HG02623 (cell line): ENCODE data around the gene CMKLR1.

Experiments
- ATAC-seq: cut with Tn5 transposase; IDR thresholded peaks from one replicate; pipeline ENCODE4 v1.9.1; 2021; ENCODE audit warnings: moderate library complexity; ENCODE audit not compliant: unreplicated experiment

CMKLR1 gene

GRCh38 chr12:108317308-108318234 is 21.5 kb downstream of the CMKLR1 start:
- ATAC-seq = no peak

- no peak for ATAC-seq
Measured at GRCh38 chr12:108316176-108317086, 22.7 kb downstream of the CMKLR1 start.

- no peak for ATAC-seq
Measured at GRCh38 chr12:108315486-108316105, 23.5 kb downstream of the CMKLR1 start.

- ATAC-seq = no peak
Measured at GRCh38 chr12:108313606-108314351, 25.3 kb downstream of the CMKLR1 start.

GRCh38 chr12:108313241-108313605 is 25.9 kb downstream of the CMKLR1 start:
- no peak for ATAC-seq

- ATAC-seq = no peak
Measured at GRCh38 chr12:108312693-108313189, 26.4 kb downstream of the CMKLR1 start.

- ATAC-seq = no peak
Measured at GRCh38 chr12:108312073-108312659, 26.9 kb downstream of the CMKLR1 start.

- no peak for ATAC-seq
Measured at GRCh38 chr12:108311605-108312004, 27.5 kb downstream of the CMKLR1 start.

- ATAC-seq = no peak
Measured at GRCh38 chr12:108310489-108310888, 28.6 kb downstream of the CMKLR1 start.

- no peak for ATAC-seq
Measured at GRCh38 chr12:108309674-108310312, 29.3 kb downstream of the CMKLR1 start.

- ATAC-seq = no peak
Measured at GRCh38 chr12:108308395-108309085, 30.6 kb downstream of the CMKLR1 start.

- no peak for ATAC-seq
Measured at GRCh38 chr12:108307006-108307405, 32.1 kb downstream of the CMKLR1 start.

- no peak for ATAC-seq
Measured at GRCh38 chr12:108306506-108306905, 32.6 kb downstream of the CMKLR1 start.

GRCh38 chr12:108305991-108306501 is 33.1 kb downstream of the CMKLR1 start:
- no peak for ATAC-seq

- ATAC-seq = no peak
Measured at GRCh38 chr12:108305520-108305919, 33.6 kb downstream of the CMKLR1 start.

GRCh38 chr12:108304633-108305032 is 34.5 kb downstream of the CMKLR1 start:
- no peak for ATAC-seq

GRCh38 chr12:108303703-108304102 is 35.4 kb downstream of the CMKLR1 start:
- no peak for ATAC-seq

GRCh38 chr12:108302403-108303311 is 36.5 kb downstream of the CMKLR1 start:
- ATAC-seq = no peak
